HG02870 (cell line): ENCODE measurements around the gene HOTAIR.

ENCODE experiments used
- ATAC-seq: cut with Tn5 transposase; IDR thresholded peaks from one replicate; pipeline ENCODE4 v1.9.1; 2021; ENCODE audit warnings: mild to moderate bottlenecking, moderate library complexity; ENCODE audit not compliant: unreplicated experiment

HOTAIR gene

GRCh38 chr12:53929527-53929926 lies 45.2 kb downstream of the HOTAIR start:
- ATAC-seq: no peak

GRCh38 chr12:53928054-53928835 lies 46.5 kb downstream of the HOTAIR start:
- ATAC-seq: no peak

- no peak for ATAC-seq
Measured at GRCh38 chr12:53927220-53928029, 47.3 kb downstream of the HOTAIR start.

GRCh38 chr12:53924521-53925405 lies 50.0 kb downstream of the HOTAIR start:
- no peak for ATAC-seq

- no peak for ATAC-seq
Measured at GRCh38 chr12:53916788-53917655, 57.7 kb downstream of the HOTAIR start.
